Skin of body (tissue), 2 donors: Measurements from ENCODE around the gene CEL. TPM values are rescaled to one million over a fixed set of nuclear protein-coding genes. Genes with fewer than 3 reads are reported as not detected.
"Not testable (repeated sequence)": the region's sequence is repeated elsewhere in the genome, so short reads cannot be mapped to it uniquely, and the experiment has no call there.

ENCODE experiments used
- DNase-seq: peaks from one replicate; lab custom pipeline; 2025; lab: John Stamatoyannopoulos, UW
- total RNA-seq: library from RNA; depleted of rRNA; stranded (reverse); fragments of >200 nt; gene quantifications from one replicate; pipeline ENCODE4 v1.2.3, GENCODE V29; 2014

CEL gene
- total RNA-seq, 1 donor from 2014 or later, result 0.79 TPM

DNA sequence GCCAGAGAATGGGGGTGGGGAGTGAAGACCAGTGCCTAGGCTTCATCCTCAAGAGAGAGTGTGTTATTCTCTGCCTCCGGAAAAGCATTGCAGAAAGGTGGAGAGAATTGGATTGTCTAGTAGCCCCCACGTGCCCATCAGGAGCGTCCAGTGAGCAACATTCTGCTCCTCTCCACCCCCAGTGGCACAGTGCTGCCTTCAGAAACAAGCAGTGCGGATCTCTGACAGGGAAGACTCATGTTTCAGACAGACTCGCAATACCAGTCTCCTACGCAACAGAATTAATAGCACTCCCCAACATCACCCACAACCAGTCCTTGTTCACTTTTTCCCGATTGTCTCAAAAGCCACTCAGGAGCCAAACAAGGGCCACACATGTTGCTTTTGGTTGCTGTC, 14.9 kb upstream of the CEL start:
- no peak for DNase-seq

DNA sequence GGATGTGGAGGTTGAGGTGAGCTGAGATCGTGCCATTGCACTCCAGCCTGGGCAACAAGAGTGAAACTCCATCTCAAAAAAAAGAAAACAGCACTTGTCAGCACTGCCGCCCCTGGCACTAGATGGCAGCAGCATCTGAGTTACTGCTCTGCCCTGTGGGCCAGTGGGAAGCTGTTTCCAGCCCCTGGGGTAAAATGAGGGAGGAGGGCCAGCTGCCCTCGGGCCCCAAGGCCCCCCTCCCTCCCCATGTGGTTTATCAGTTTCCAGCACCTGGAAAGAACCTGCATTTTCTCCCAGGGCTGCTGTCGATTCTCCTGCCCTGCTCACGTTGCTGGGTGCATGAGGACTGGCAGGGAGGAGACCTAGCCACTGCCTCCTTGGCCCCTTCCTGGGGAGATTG, 13.2 kb upstream of the CEL start:
- no peak for DNase-seq

DNA sequence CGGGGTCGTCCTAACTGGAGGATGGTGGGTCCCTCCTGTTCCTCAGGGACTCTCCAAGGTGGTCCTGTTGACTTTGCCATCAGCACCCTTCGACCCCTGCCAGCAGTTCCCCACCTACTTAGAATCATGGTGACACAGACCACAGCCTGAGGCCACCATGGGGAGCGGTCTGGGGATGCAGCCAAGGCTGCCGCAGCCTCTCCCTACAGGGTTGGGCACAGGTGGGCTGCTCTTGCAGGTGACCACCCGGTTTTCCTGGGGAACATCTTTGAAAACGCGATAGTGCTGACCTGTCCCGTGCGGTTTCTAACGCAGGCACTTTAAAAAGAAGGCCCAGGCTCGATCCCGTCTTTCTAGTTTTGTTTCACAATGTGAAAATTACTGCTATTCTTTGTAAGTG, 12.7 kb upstream of the CEL start:
- DNase-seq, result no peak

DNA sequence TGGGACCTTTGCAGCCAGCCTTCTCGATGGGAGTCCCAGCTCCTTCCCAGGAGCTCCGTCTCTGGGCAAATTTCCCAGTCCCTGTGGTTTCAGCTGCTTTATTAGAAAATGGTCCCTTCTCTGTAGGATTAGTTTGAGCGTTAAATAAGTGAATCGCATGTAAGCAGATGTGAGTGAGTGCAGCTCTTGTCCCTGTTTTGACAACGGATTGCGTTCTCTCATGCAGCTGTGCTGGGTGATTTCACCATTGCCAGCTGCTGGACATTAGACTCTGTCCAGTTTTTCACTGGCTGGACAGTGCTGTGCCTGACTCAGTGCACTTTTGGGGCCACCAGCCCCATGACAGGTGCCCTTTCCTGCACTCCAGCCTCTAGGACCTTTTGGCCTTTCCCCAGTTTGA, 11.6 kb upstream of the CEL start:
- no peak for DNase-seq

DNA sequence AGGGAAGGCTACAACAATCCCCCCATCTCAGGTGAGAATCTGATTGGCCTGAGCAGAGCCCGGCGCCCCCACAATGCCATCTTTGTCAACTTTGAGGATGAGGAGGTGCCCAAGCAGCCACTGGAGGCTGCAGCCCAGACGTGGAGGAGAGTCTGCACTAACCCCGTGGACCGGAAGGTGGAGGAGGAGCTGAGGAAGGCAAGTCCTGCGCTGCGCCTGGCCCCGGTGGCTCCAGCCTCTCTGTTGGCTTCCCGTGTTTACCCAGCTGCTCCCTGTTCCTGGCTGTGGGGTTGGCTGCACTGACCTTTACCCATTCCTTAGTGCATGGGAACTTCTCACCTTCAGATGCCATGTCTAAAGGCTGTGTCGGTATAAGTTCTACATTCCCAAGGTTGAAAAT, 11.0 kb upstream of the CEL start:
- no peak for DNase-seq

DNA sequence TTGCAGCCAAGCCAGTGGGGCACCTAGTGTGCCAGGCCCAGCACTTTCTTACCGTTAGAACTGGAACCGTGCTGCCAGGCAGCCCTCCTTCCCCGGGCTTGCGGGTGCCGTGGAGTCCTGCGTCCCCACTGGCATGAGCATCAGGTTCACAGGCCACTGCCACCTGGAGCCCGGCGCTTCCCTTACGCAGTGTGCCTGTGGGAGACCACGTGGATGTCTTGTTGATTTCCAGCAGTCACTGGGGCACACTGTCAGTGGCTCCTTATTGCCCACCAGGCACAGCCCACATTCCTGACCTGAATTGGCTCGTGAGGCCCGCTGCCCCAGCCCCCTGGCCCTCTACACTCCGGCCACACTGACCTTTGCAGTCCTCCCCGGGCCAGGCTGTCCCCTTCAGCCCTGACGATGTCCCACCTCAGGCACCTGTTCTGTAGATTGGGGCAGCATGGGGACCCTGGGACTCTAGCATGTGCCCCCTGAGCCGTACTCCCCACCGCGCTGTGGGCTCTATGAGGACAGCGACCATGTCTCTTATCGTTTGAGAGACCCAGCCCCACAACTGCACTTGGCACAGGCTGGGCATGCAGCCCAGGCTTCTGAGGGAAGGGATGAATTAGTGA, 10.4 kb upstream of the CEL start:
- no peak for DNase-seq

DNA sequence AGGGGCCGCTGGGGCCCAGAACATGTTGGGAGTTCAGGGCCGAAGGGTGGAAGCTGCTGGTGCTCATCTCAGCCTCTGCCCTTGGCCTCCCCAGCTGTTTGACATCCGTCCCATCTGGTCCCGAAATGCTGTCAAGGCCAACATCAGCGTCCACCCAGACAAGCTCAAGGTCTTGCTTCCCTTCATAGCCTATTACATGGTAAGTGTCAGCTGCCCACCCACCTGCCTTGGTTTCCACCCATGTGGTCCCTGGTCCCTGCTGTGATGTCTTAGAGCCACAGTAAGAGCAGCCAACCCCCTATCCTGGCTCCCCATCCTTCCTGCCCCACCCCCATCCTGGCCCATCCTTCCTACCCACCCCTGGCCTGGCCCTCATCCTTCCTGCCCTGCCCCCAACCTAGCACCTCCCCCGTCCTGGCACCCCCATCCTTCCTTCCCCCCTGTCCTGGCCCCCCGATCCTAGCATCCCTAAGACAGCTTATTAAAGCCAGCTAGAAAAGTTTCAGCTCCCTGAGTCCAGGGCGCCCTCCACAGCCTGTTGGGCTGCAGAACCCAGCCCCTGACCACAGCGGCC, 9.7 kb upstream of the CEL start:
- DNase-seq, result no peak

DNA sequence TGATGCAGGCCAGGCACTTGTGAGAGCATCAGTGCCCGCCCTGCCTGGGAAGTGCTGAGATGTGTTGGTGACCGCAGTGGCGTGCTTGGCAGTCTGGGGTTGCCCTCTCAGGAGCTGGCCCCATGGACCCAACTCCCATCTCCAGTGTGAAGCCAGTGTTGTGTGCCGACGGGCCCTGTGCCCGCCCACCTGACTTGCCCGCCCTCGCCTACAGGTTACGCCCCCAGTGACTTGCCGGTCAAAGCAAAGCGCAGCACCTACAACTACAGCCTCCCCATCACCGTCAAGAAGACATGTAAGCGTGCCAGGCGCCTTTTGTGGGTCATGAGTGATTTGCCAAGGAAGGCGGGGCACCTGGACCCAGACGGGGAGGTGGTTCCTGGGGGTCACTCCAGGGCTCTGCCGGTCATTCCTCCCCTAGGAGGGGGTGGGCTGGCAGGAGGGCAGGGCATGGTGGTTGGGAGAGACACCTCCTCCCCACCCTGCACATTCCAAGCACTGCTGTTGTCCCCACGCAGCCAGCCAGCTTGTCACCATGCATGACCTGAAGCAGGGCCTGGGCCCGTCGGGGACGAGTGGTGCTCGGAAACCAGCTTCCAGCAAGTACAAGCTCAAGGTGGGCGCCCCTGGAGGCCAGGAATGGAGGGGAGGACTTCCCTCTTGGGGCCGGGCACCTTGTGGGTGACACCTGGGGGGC, 7.4 kb upstream of the CEL start:
- no peak for DNase-seq

DNA sequence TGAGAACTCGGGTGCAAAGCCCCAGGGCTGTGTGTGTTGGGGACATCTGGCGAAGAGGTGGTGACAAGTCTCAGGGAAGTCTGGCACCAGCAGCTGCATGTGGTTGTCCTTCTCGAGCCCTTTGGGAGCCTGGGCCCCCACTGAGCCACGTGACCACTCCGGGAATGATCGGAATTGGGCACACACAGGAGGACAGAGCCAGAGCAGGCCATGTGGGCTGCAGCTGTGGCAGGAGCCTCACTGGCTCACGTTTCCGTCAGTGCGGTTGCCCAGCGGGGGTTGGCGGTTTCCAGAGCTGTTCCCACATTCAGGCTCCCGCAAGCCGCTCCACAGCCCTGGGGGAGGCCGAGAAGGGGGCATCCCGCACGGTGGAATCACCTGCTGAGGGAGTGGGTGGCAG, 6.8 kb upstream of the CEL start:
- DNase-seq, result peak; percentile 76

DNA sequence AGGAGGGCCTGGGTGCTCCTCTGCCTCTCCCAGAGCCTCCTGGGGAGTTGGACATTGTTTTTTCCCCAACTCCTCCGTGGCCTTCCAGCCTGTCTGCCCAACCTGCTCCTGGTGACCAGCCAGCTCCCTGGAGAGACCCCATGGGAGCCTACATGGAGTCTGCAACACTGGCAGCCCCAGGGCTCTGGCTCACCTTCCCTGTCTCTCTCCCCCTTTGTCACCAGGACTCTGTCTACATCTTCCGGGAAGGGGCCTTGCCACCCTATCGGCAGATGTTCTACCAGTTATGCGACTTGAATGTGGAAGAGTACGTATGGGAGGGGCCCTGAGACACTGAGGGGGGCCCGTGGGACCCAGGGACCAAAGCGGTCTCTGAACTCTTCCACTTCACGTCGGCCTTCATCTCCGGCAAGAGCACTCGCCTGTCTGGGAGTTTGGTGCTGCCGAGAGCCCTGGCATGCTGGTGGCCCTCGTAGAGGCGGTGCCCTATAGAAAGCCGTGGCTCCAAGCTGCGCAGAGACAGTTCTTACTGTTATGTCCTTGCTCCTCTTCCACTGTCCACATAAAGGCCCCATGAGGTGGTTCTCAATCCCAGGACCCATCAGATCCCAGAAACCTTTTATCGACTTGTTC, 5.9 kb upstream of the CEL start:
- DNase-seq, result no peak

DNA sequence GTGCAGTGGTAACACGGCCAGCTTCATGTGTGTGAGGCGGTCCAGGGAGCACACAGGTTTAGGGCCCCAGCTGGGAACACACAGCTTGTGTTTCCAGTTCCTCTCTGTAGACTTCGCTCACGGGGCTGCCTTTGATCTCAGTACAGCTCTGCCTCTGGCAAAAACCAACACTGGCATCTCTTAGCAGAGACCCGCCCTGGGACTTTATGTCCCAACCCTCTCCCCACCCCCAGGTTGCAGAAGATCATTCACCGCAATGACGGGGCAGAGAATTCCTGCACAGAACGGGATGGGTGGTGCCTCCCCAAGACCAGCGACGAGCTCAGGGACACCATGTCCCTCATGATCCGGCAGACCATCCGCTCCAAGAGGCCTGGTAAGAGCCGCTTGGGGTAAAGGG, 5.2 kb upstream of the CEL start:
- no peak for DNase-seq

DNA sequence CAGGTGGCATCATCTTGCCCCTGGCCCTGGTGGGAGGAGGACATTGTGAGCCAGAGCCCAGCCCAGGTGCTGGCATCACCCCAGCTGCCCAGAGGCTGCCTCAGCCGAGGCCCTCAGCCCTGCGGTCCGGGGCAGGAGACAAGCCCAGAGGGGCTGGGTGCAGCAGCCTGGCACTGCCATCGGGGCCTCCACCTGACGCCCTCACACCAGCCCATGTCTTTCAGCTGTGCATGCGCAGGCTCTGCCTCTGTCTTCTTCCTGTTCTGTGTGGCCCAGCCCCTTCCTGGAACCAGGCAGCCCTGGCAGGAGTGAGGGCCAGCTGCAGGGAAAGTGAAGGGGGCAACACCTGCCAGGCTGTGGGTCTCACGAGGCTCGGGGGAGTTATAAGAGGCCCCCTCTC, 4.8 kb upstream of the CEL start:
- no peak for DNase-seq

DNA sequence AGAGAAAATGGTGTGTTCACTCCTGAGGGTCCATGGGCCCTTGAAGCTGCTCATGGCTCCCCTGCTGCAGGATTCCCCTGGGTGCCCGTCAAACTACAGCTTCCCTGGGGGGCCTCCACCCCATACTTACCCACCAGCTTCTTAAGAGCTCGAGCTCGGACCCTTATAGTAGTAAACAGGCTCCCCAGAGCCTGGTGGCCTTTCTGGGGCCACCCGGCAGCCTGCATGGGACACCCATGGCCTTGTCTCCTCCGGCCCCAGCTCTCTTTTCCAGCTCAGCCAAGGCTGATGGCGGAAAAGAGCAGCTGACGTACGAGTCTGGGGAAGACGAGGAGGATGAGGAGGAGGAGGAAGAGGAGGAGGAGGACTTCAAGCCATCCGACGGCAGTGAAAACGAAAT, 4.2 kb upstream of the CEL start:
- DNase-seq, result no peak

DNA sequence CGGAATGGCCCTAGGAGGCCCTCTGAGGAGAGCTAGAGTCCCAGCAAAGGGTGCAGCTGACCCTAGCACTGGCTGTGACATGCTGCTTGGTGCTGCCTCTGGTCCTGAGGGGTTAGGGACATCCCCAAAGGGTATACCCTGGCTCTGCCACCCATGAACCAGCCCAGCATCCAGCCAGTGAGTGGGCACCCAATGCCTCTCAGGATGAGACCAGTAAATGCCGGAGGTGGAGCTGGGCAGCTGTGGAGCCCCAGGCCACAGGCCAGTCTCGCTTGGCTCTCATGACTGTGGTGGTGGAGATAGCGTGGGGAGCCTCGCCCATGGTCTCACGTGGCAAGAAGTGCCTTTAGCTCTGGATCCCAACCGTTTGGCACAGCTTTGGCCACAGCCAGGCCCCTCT, 3.7 kb upstream of the CEL start:
- DNase-seq, result no peak

DNA sequence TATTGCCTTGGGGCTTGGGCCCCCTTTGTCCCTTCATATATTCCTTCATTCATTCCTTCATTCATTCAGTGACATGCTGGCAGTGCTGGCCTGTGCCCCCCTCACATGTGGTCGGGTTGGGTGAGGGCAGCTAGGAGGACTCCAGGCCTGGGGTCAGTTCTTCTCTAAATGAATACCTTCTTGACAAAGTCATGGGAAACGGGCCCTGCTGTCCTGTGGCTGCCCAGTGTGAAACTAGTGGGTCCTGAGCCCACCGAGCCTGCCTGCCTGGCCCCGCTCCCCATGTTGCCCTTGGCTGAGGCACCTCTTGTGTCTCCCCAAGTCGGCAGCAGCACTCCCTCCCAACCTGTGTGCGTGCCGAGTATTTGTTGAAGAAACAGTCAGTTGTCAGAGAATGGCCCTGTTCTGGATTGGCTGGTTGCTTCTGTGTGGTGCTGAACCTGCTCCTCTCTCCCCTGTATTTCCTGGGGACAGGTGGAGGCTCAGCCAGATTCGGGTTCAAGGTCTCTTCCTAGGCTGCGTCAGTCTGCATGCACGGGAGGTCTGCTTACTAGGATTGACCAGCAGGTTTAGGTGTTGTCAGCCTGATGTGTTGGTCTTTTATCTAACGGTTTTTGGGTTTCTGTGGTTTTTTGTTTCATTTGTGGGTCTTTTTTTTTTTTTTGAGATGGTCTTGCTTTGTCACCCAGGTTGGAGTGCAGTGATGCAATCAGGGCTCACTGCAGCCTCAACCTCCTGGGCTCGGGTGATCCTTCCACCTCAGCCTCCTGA, 3.0 kb upstream of the CEL start:
- DNase-seq, result no peak

DNA sequence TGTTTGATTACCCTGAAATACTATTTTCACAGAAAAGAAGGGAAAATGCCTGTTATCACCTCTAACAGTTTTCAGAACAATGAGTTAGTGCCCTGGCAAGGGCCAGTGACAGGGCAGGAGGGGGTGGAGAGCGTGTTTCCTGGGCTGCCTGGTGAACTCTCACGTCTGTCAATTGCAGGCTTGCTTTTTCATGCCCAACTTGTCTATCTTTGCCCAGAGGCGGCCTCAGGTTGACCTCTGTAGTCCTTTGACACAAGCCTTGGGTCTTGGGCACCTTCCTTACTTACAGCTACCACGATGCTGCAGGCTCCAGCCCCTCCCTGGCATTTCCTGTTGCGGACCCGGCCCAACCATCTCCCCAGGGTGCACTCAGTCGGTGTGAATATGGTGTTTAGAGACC, 2.2 kb upstream of the CEL start:
- no peak for DNase-seq

DNA sequence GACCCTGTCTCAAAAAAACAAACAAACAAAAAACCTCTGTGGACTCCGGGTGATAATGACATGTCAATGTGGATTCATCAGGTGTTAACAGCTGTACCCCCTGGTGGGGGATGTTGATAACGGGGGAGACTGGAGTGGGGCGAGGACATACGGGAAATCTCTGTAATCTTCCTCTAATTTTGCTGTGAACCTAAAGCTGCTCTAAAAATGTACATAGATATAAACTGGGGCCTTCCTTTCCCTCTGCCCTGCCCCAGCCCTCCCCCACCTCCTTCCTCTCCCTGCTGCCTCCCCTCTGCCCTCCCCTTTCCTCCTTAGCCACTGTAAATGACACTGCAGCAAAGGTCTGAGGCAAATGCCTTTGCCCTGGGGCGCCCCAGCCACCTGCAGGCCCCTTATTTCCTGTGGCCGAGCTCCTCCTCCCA, 1.4 kb upstream of the CEL start:
- no peak for DNase-seq

DNA sequence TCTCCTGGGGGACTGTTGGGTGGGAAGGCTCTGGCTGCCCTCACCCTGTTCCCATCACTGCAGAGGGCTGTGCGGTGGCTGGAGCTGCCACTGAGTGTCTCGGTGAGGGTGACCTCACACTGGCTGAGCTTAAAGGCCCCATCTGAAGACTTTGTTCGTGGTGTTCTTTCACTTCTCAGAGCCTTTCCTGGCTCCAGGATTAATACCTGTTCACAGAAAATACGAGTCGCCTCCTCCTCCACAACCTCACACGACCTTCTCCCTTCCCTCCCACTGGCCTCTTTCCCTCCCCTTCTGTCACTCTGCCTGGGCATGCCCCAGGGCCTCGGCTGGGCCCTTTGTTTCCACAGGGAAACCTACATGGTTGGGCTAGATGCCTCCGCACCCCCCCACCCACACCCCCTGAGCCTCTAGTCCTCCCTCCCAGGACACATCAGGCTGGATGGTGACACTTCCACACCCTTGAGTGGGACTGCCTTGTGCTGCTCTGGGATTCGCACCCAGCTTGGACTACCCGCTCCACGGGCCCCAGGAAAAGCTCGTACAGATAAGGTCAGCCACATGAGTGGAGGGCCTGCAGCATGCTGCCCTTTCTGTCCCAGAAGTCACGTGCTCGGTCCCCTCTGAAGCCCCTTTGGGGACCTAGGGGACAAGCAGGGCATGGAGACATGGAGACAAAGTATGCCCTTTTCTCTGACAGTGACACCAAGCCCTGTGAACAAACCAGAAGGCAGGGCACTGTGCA, 590 bp upstream of the CEL start:
- DNase-seq, result not testable (repeated sequence)

DNA sequence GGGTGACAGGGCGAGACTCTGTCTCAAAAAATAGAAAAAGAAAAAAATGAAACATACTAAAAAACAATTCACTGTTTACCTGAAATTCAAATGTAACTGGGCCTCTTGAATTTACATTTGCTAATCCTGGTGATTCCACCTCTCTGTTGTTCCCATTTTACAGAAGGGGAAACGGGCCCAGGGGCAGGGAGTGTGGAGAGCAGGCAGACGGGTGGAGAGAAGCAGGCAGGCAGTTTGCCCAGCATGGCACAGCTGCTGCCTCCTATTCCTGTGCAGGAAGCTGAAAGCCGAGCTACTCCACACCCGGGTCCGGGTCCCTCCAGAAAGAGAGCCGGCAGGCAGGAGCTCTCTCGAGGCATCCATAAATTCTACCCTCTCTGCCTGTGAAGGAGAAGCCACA, 788 bp downstream of the CEL start:
- DNase-seq, result not testable (repeated sequence)

DNA sequence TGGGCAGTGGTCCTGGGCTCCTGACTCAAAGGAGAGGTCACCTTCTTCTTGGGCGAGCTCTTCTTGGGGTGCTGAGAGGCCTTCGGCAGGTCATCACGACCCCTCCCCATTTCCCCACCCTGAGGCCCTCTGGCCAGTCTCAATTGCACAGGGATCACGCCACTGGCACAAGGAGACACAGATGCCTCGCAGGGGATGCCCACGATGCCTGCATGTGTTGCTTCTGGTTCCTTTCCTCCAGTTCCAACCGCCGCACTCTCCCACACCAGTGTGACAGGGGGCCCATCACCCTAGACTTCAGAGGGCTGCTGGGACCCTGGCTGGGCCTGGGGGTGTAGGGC, 1.3 kb downstream of the CEL start:
- DNase-seq, result no peak

DNA sequence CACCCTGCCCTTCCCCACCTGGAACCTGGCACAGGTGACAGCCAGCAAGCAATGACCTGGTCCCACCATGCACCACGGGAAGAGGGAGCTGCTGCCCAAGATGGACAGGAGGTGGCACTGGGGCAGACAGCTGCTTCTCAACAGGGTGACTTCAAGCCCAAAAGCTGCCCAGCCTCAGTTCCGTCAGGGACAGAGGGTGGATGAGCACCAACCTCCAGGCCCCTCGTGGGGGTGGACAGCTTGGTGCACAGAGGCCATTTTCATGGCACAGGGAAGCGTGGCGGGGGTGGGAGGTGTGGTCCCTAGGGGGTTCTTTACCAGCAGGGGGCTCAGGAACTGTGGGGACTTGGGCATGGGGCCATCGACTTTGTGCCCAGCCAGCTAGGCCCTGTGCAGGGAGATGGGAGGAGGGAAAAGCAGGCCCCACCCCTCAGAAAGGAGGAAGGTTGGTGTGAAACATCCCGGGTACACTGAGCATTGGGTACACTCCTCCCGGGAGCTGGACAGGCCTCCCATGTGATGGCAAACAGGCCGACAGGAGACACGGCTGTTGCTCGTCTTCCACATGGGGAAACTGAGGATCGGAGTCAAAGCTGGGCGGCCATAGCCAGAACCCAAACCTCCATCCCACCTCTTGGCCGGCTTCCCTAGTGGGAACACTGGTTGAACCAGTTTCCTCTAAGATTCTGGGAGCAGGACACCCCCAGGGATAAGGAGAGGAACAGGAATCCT, 1.9 kb downstream of the CEL start:
- no peak for DNase-seq
